ENCODE results near the gene SLC44A5.

SLC44A5 gene

GRCh38 chr1:75529488-75529887, 81.4 kb downstream of the SLC44A5 start:
- no peak overlapping the region for H3K4me3 ChIP-seq (replicated peaks in 1 of 2; ENCODE audit: low read depth in 2 of 2, low read length in 2 of 2)
- TF ChIP-seq CTCF (IDR thresholded peaks at IDR 0.05; ENCODE audit: low read depth, low read length) = no peak
- peak; percentile 11 to 22 for DNase-seq (ENCODE audit: low read depth in 2 of 2)

GRCh38 chr1:75528001-75528400, 82.9 kb downstream of the SLC44A5 start:
- TF ChIP-seq CTCF (IDR thresholded peaks at IDR 0.05; ENCODE audit: low read depth, low read length) = no peak
- no peak overlapping the region for H3K4me3 ChIP-seq (replicated peaks in 1 of 2; ENCODE audit: low read depth in 2 of 2, low read length in 2 of 2)
- no peak for DNase-seq (ENCODE audit: low read depth in 2 of 2)

- H3K4me3 ChIP-seq (replicated peaks in 1 of 2; ENCODE audit: low read depth in 2 of 2, low read length in 2 of 2) = no peak overlapping the region
- TF ChIP-seq CTCF (IDR thresholded peaks at IDR 0.05; ENCODE audit: low read depth, low read length) = no peak
- DNase-seq (ENCODE audit: low read depth in 2 of 2) = peak in 1 of 2 donors; percentile 83
Measured at GRCh38 chr1:75522389-75522788, 88.5 kb downstream of the SLC44A5 start.

GRCh38 chr1:75521658-75522057, 89.3 kb downstream of the SLC44A5 start:
- TF ChIP-seq CTCF (IDR thresholded peaks at IDR 0.05; ENCODE audit: low read depth, low read length) = no peak
- no peak overlapping the region for H3K4me3 ChIP-seq (replicated peaks in 1 of 2; ENCODE audit: low read depth in 2 of 2, low read length in 2 of 2)
- DNase-seq (ENCODE audit: low read depth in 2 of 2) = peak in 1 of 2 donors; percentile 26

GRCh38 chr1:75520862-75521475, 89.9 kb downstream of the SLC44A5 start:
- no peak for TF ChIP-seq CTCF (IDR thresholded peaks at IDR 0.05; ENCODE audit: low read depth, low read length)
- no peak for DNase-seq (ENCODE audit: low read depth in 2 of 2)
- no peak overlapping the region for H3K4me3 ChIP-seq (replicated peaks in 1 of 2; ENCODE audit: low read depth in 2 of 2, low read length in 2 of 2)

GRCh38 chr1:75519651-75520427, 91.1 kb downstream of the SLC44A5 start:
- peak in 1 of 2 donors; percentile 49 for DNase-seq (ENCODE audit: low read depth in 2 of 2)
- no peak for TF ChIP-seq CTCF (IDR thresholded peaks at IDR 0.05; ENCODE audit: low read depth, low read length)
- H3K4me3 ChIP-seq (replicated peaks in 1 of 2; ENCODE audit: low read depth in 2 of 2, low read length in 2 of 2) = no peak overlapping the region
